ENCODE data around the gene UVSSA. TPM values are rescaled to one million over a fixed set of nuclear protein-coding genes. Genes with fewer than 3 reads are reported as not detected.

The UVSSA gene
- total RNA-seq, 1 experiment from 2014 or later: 26.3 TPM

DNA sequence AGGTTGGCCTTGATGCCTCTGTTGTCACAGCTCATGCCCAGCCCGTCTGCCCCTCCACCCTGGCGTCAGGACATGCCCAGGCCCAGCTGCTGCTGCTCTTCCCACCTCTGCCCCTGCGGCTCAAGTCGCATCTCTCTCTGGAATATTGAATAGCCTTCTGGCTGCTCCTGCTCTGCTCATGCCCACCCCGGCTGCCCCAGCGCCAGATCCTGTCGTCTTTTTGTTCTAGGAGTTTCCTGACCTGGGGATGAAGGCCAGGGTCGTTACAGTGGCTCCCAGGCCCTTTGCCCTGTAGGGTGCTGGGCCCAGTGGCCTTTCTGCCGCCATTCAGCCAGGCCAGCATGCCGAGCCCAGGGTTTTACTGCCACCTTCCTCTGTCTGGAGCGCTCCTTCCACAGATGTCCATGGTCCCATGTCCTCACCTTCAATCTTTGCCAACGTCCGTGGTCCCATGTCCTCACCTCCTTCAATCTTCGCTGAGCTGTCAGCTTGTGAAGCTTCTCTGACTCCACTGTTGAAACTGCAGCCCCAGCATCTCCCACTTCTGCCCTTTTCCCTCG is 47.6 kb upstream of the UVSSA start:
- Mint-ChIP-seq H3K36me3 (ENCODE audit: insufficient read depth, unreplicated experiment) (peaks cover 57% of the 10 kb centered on the region), H3K4me3 (ENCODE audit: unreplicated experiment) (no peak overlapping the region), H3K27me3 (ENCODE audit: insufficient read depth, unreplicated experiment) (no peaks in the 10 kb centered on the region), H3K27ac (ENCODE audit: unreplicated experiment) (no peak overlapping the region), H3K9me3 (ENCODE audit: unreplicated experiment) (no peaks in the 10 kb centered on the region), H3K4me1 (ENCODE audit: low read depth, unreplicated experiment) (no peaks in the 10 kb centered on the region)
- no peak overlapping the region for H3K4me3 ChIP-seq (ENCODE audit: low read depth, low read length)
- intact Hi-C loops (cut with micrococcal nuclease; ENCODE audit: unreplicated experiment): no loop called here
- POLR2A ChIA-PET: interaction anchor here (0.5 kb wide), 1 partner anchor 12 kb away, joined by 4 read pairs; no protein-coding TSS in a partner anchor
- BruUV-seq (replicated peaks): no TSS peak
- no peak for DNase-seq
- CTCF ChIA-PET: no interaction called here
- H3K9me3 ChIP-seq: no peaks in the 10 kb centered on the region
- TF ChIP-seq, protein P1, sequence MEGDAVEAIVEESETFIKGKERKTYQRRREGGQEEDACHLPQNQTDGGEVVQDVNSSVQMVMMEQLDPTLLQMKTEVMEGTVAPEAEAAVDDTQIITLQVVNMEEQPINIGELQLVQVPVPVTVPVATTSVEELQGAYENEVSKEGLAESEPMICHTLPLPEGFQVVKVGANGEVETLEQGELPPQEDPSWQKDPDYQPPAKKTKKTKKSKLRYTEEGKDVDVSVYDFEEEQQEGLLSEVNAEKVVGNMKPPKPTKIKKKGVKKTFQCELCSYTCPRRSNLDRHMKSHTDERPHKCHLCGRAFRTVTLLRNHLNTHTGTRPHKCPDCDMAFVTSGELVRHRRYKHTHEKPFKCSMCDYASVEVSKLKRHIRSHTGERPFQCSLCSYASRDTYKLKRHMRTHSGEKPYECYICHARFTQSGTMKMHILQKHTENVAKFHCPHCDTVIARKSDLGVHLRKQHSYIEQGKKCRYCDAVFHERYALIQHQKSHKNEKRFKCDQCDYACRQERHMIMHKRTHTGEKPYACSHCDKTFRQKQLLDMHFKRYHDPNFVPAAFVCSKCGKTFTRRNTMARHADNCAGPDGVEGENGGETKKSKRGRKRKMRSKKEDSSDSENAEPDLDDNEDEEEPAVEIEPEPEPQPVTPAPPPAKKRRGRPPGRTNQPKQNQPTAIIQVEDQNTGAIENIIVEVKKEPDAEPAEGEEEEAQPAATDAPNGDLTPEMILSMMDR (IDR thresholded peaks at IDR 0.05; ENCODE audit: insufficient read depth in 1 of 2, low read depth in 1 of 2, low read length in 1 of 2, severe bottlenecking in 1 of 2, unreplicated experiment in 1 of 2): no peak
- H3K4me1 ChIP-seq: no peaks in the 10 kb centered on the region
- H3K36me3 ChIP-seq (ENCODE audit: control insufficient read depth, insufficient read depth, low read length): peaks cover 2% of the 10 kb centered on the region; the same call in 1 of the 2 replicates
- no peaks in the 10 kb centered on the region for H3K27me3 ChIP-seq (replicated peaks; ENCODE audit: control insufficient read depth, insufficient read depth, low read length)

DNA sequence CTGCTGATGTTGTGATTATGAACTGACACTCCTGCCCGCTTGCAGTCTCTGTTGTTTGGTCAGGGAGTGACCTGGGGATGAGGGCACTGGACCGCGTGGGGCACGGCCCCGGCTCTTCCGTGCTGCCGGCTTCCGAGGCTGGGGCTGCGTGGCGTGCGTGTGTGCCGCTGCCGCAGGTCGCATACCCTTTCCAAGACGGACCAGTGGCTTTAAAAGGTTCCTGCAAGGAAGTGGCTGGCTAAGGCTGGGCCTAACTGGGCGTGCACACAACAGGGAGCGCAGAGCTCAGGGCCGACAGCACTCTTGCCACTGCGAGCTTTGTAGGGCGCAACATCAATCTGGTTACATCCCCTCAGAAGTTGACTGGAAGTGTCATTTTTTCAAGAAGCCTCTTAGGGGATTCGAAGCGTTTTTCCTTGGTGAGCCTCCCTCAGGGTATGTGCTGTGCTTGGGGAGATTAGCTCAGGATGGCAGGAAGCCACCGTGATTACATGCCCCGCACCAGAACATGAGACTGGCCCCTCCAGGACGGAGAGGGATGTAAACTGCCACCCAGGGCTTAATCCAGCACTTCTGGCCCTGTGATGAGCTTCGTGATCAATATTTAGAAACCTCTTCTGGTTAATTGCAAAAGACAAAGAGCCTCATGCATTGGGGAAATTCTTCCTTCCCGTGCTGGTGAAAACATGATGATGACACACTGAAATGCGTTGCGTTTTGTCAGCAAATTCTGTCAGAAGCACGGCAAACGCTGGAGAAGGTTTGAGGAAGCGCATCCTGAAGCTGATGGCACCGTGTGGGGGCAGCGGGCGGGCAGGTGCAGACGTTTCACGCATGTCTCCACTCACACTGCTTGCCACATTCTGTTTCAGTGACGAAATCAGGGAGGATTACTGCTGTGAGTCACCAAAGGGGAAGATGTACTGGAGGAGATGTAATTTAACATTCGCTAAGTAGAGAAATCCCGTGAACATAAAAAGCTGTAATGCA is 46.2 kb upstream of the UVSSA start:
- no peaks in the 10 kb centered on the region for H3K27me3 ChIP-seq (replicated peaks; ENCODE audit: control insufficient read depth, insufficient read depth, low read length)
- no peaks in the 10 kb centered on the region for H3K9me3 Mint-ChIP-seq (ENCODE audit: unreplicated experiment)
- H3K36me3 ChIP-seq (ENCODE audit: control insufficient read depth, insufficient read depth, low read length): peaks cover 2% of the 10 kb centered on the region; the same call in 1 of the 2 replicates
- POLR2A ChIA-PET: no interaction called here
- peaks cover 60% of the 10 kb centered on the region for H3K36me3 Mint-ChIP-seq (ENCODE audit: insufficient read depth, unreplicated experiment)
- intact Hi-C loops (cut with micrococcal nuclease; ENCODE audit: unreplicated experiment): no loop called here
- H3K4me1 Mint-ChIP-seq (ENCODE audit: low read depth, unreplicated experiment): peaks cover 2% of the 10 kb centered on the region
- no peaks in the 10 kb centered on the region for H3K9me3 ChIP-seq
- no peak overlapping the region for H3K27ac Mint-ChIP-seq (ENCODE audit: unreplicated experiment)
- H3K4me3 ChIP-seq (ENCODE audit: low read depth, low read length): no peak overlapping the region
- CTCF ChIA-PET: no interaction called here
- peaks cover 10% of the 10 kb centered on the region for H3K4me1 ChIP-seq
- no TSS peak for BruUV-seq (replicated peaks)
- DNase-seq: no peak
- H3K27me3 Mint-ChIP-seq (ENCODE audit: insufficient read depth, unreplicated experiment): no peaks in the 10 kb centered on the region
- no peak overlapping the region for H3K4me3 Mint-ChIP-seq (ENCODE audit: unreplicated experiment)
- TF ChIP-seq, protein P1 (IDR thresholded peaks at IDR 0.05; ENCODE audit: insufficient read depth in 1 of 2, low read depth in 1 of 2, low read length in 1 of 2, severe bottlenecking in 1 of 2, unreplicated experiment in 1 of 2): no peak

DNA sequence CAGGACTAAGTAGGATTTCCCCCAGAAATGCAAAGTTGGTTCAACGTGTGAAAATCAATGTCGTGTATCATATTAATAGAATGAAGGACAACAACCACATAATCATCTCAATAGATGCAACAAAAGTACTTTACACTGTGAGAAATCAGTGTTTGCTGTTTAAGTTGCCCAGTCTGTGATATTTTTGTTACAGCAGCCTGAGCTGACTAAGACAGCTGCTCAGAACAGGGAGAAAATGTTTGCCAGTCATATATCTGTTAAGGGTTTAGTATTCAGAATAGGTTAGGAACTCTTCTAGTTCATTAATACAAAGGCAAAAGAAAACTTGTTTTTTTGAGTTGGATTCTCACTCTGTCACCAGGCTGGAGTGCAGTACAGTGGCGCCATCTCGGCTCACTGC is 44.8 kb upstream of the UVSSA start:
- H3K4me3 ChIP-seq (ENCODE audit: low read depth, low read length): no peak overlapping the region
- no TSS peak for BruUV-seq (replicated peaks)
- Mint-ChIP-seq H3K9me3 (ENCODE audit: unreplicated experiment) (no peaks in the 10 kb centered on the region), H3K27ac (ENCODE audit: unreplicated experiment) (no peak overlapping the region), H3K4me3 (ENCODE audit: unreplicated experiment) (no peak overlapping the region), H3K27me3 (ENCODE audit: insufficient read depth, unreplicated experiment) (no peaks in the 10 kb centered on the region), H3K36me3 (ENCODE audit: insufficient read depth, unreplicated experiment) (peaks cover 60% of the 10 kb centered on the region), H3K4me1 (ENCODE audit: low read depth, unreplicated experiment) (peaks cover 9% of the 10 kb centered on the region)
- intact Hi-C loops (cut with micrococcal nuclease; ENCODE audit: unreplicated experiment): no loop called here
- TF ChIP-seq, protein P1 (IDR thresholded peaks at IDR 0.05; ENCODE audit: insufficient read depth in 1 of 2, low read depth in 1 of 2, low read length in 1 of 2, severe bottlenecking in 1 of 2, unreplicated experiment in 1 of 2): no peak
- no peaks in the 10 kb centered on the region for H3K27me3 ChIP-seq (replicated peaks; ENCODE audit: control insufficient read depth, insufficient read depth, low read length)
- H3K36me3 ChIP-seq (ENCODE audit: control insufficient read depth, insufficient read depth, low read length): peaks cover 2% of the 10 kb centered on the region; the same call in 1 of the 2 replicates
- no peaks in the 10 kb centered on the region for H3K9me3 ChIP-seq
- peaks cover 10% of the 10 kb centered on the region for H3K4me1 ChIP-seq
- ChIA-PET CTCF (no interaction called here), POLR2A (no interaction called here)
- DNase-seq: no peak
